ENCODE measurements around the gene SHROOM4.

The SHROOM4 gene

GRCh38 chrX:50638123-50638522 lies 175.9 kb downstream of the SHROOM4 start:
- DNase-seq (ENCODE audit: low read depth, low spot score) = no peak
- CTCF ChIA-PET = no interaction called here
- no peak overlapping the region for H3K4me3 ChIP-seq (ENCODE audit: low read depth, low read length)
- TF ChIP-seq, protein P1, sequence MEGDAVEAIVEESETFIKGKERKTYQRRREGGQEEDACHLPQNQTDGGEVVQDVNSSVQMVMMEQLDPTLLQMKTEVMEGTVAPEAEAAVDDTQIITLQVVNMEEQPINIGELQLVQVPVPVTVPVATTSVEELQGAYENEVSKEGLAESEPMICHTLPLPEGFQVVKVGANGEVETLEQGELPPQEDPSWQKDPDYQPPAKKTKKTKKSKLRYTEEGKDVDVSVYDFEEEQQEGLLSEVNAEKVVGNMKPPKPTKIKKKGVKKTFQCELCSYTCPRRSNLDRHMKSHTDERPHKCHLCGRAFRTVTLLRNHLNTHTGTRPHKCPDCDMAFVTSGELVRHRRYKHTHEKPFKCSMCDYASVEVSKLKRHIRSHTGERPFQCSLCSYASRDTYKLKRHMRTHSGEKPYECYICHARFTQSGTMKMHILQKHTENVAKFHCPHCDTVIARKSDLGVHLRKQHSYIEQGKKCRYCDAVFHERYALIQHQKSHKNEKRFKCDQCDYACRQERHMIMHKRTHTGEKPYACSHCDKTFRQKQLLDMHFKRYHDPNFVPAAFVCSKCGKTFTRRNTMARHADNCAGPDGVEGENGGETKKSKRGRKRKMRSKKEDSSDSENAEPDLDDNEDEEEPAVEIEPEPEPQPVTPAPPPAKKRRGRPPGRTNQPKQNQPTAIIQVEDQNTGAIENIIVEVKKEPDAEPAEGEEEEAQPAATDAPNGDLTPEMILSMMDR (IDR thresholded peaks at IDR 0.05; ENCODE audit: insufficient read depth, low read length, missing control alignments) = no peak
- POLR2A ChIA-PET = no interaction called here

DNA sequence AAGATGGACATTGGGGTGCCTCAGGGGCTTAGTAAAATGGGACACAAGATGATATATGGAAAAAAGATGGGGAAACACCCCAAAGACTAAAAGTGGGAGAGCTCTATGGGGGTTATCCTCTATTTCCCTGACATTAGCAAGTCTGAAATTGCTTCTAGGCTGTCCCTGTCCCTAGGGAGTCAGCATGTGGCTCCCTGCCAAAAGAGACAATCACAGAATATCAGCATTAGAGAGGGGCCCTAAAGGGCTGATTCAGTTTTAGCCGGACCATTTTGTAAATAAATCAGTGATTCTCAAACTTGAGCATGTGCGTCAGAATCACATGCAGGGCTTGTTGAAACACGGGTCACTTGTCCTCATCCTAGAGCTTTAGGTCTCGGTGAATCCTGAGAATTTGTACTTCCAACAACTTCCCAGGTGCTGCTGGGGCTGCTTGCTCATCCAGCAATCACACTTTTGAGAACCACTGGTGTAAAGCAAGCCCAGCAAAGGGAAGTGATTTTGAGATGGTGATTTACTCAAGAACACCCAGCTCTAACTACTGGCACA lies 178.1 kb downstream of the SHROOM4 start:
- ChIA-PET CTCF (no interaction called here), POLR2A (no interaction called here)
- H3K4me3 ChIP-seq (ENCODE audit: low read depth, low read length) = no peak overlapping the region
- TF ChIP-seq, protein P1 (IDR thresholded peaks at IDR 0.05; ENCODE audit: insufficient read depth, low read length, missing control alignments) = no peak
- no peak for DNase-seq (ENCODE audit: low read depth, low spot score)

DNA sequence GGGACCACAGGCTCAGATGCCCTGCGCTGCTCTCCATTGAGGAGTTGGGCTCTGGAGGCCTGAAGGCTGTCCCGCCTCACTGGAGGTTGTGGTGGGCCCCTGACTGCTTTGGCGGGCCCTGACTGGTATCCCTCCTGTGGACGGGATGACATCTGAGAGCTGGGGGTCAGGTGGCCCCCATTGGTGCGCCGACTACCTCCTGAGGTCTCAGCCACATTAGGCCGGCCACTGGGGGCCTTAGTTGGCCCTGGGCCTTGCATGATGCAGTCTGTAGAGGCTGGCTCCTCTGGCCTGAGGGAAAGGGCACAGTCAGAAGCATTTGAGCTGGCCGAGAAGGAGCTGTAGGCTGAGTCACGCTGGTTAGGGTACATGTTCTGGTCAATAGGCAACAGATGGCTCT lies 178.8 kb downstream of the SHROOM4 start:
- POLR2A ChIA-PET = no interaction called here
- TF ChIP-seq, protein P1 (IDR thresholded peaks at IDR 0.05; ENCODE audit: insufficient read depth, low read length, missing control alignments) = no peak
- CTCF ChIA-PET = no interaction called here

DNA sequence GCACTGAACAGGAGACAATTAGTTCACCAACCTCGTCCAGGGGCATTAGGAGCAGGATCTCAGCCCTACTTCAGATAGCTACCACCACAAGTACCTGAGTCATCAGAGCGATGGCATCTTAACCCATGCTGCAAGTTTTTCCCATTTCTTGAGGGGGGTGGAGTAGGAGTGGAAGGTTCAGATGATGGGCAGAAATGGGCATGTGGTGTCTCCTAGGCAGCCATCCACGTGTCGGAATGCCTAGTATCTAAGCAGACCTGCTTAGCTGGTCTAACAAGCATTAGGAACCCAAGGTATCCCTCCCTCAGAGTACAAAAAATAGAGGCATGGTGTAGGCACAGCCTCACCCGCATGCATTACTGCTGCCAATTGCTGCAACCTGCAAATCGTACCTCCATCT lies 184.2 kb downstream of the SHROOM4 start:
- TF ChIP-seq, protein P1 (IDR thresholded peaks at IDR 0.05; ENCODE audit: insufficient read depth, low read length, missing control alignments) = no peak
- no peak overlapping the region for H3K4me3 ChIP-seq (ENCODE audit: low read depth, low read length)
- no peak for DNase-seq (ENCODE audit: low read depth, low spot score)
- POLR2A ChIA-PET = no interaction called here
- CTCF ChIA-PET = no interaction called here

More for the DNA sequence above, 178.8 kb downstream of the SHROOM4 start:
- H3K4me3 ChIP-seq (ENCODE audit: low read depth, low read length) = no peak overlapping the region
- DNase-seq (ENCODE audit: low read depth, low spot score) = no peak

- no peak overlapping the region for H3K4me3 ChIP-seq (ENCODE audit: low read depth, low read length)
- POLR2A ChIA-PET = no interaction called here
- TF ChIP-seq, protein P1 (IDR thresholded peaks at IDR 0.05; ENCODE audit: insufficient read depth, low read length, missing control alignments) = no peak
- CTCF ChIA-PET = no interaction called here
- no peak for DNase-seq (ENCODE audit: low read depth, low spot score)
Observed at GRCh38 chrX:50627696-50628095, 186.3 kb downstream of the SHROOM4 start.

GRCh38 chrX:50626432-50626831 lies 187.6 kb downstream of the SHROOM4 start:
- TF ChIP-seq, protein P1 (IDR thresholded peaks at IDR 0.05; ENCODE audit: insufficient read depth, low read length, missing control alignments) = no peak
- no peak for DNase-seq (ENCODE audit: low read depth, low spot score)
- ChIA-PET POLR2A (no interaction called here), CTCF (no interaction called here)
- no peak overlapping the region for H3K4me3 ChIP-seq (ENCODE audit: low read depth, low read length)
